ENCODE data around the gene PTPRN2. TPM values are rescaled to one million over a fixed set of nuclear protein-coding genes. Genes with fewer than 3 reads are reported as not detected.

Gene PTPRN2
- total RNA-seq, 1 experiment from 2014 or later: not detected

DNA sequence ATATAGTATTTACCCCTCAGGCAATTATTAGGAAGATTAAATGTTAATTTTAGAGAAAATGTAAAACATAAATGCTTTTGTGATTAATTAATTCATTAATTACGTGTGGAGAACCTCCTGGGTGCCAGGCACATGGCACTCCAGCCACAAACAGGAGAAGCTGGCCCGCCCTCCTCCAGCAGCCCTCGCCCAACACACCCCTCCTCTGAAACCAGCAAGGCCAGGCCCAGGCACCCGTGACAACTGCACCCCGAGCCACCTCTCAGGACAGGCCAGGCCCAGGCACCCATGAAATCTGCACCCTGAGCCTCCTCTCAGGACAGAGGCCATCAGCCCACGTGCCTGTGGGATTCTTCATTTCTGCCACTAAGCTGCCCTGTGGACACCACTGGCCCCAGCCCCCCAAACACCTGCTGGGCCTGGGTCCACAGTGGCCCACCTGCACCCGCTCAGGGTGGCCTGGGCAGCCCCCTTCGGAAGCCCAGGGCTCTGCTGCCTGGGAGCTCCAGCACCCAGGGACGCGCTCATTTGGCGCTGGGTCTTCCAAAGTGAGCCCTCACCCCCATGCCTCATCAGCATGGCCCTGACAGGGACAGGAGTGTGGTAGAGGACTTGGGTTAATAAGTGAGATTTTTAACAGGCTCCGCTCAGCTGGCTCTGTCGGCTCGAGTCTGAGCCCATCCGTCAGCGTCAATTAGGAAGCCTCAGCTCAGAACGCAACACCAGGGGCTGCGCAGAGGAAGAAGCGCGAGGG, 768.7 kb downstream of the PTPRN2 start:
- intact Hi-C loops (cut with micrococcal nuclease; ENCODE audit: unreplicated experiment): no loop called here
- 0 out of 2 replicates have a peak, but pooled peaks cover 4% of the 10 kb centered on the region for H3F3A ChIP-seq (ENCODE audit: insufficient read depth, low read depth)
- H3K27ac ChIP-seq: no peak overlapping the region
- H3K9me2 ChIP-seq (ENCODE audit: insufficient read depth): no peaks in the 10 kb centered on the region
- no peak overlapping the region for H3K4me2 ChIP-seq
- no peak for DNase-seq
- no peaks in the 10 kb centered on the region; the same call in 1 of the 2 replicates for H4K20me1 ChIP-seq (ENCODE audit: insufficient read depth)
- no peak for TF ChIP-seq EZH2 (IDR thresholded peaks at IDR 0.05; ENCODE audit: low read depth)
- TF ChIP-seq, protein P1, sequence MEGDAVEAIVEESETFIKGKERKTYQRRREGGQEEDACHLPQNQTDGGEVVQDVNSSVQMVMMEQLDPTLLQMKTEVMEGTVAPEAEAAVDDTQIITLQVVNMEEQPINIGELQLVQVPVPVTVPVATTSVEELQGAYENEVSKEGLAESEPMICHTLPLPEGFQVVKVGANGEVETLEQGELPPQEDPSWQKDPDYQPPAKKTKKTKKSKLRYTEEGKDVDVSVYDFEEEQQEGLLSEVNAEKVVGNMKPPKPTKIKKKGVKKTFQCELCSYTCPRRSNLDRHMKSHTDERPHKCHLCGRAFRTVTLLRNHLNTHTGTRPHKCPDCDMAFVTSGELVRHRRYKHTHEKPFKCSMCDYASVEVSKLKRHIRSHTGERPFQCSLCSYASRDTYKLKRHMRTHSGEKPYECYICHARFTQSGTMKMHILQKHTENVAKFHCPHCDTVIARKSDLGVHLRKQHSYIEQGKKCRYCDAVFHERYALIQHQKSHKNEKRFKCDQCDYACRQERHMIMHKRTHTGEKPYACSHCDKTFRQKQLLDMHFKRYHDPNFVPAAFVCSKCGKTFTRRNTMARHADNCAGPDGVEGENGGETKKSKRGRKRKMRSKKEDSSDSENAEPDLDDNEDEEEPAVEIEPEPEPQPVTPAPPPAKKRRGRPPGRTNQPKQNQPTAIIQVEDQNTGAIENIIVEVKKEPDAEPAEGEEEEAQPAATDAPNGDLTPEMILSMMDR (conservative IDR thresholded peaks at IDR 0.05): no peak
- no peaks in the 10 kb centered on the region for H3K36me3 ChIP-seq (ENCODE audit: low read depth)
- BruUV-seq (replicated peaks): no TSS peak
- H2AFZ ChIP-seq: no peak overlapping the region
- CTCF ChIA-PET: no interaction called here
- peaks cover 50% of the 10 kb centered on the region for H3K27me3 ChIP-seq (ENCODE audit: insufficient read depth, low read depth)
- POLR2A ChIA-PET (ENCODE audit: unreplicated experiment): no interaction called here
- H3K4me1 ChIP-seq (replicated peaks; ENCODE audit: insufficient read depth): no peaks in the 10 kb centered on the region
- H3K4me3 ChIP-seq: no peak overlapping the region
- H3K79me2 ChIP-seq (ENCODE audit: low read depth): no peaks in the 10 kb centered on the region
- H3K9me3 ChIP-seq (ENCODE audit: insufficient read depth, low read depth): no peaks in the 10 kb centered on the region

DNA sequence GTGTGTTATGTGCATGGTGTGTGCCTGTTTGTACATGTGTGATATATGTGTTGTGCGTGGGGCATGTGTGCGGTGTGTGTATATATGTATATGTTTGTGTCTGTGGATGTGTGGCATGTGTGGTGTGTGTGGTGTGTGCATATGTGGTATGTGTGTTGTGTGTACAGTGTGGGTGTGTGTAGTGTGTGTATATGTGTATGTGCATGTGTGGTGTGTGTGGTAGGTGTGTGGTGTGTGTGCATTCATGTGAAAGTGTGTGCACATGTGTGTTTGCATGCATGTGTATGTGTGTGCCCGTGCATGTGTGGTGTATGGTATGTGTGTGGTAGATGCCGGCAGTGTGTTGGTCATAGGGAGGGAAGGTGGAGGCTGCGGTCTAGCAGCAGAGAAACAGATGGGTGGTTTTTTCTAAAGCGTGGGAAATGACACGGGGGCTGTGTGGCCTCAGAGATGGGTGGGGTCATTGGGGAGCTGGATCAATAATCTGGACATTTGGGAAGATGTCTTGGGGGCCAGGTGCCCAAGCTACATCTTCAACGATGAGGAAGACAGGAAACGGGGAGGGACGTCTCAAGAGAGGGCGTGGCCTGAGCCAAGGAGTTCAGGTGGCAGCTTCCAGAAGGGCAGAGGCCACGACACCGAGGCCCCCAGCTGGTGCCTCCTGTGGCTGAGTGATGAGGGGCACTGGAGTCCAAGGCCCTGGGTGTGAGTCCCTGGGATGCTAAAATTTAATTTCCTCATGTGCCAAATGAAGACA, 769.5 kb downstream of the PTPRN2 start:
- Histone ChIP-seq H4K20me1 (ENCODE audit: insufficient read depth) (no peaks in the 10 kb centered on the region; the same call in 1 of the 2 replicates), H3K9me2 (ENCODE audit: insufficient read depth) (no peaks in the 10 kb centered on the region), H3K36me3 (ENCODE audit: low read depth) (no peaks in the 10 kb centered on the region), H3K4me3 (no peak overlapping the region), H3K4me1 (replicated peaks; ENCODE audit: insufficient read depth) (no peaks in the 10 kb centered on the region), H3K9me3 (ENCODE audit: insufficient read depth, low read depth) (no peaks in the 10 kb centered on the region), H3K4me2 (no peak overlapping the region), H3F3A (ENCODE audit: insufficient read depth, low read depth) (0 out of 2 replicates have a peak, but pooled peaks cover 4% of the 10 kb centered on the region), H3K27me3 (ENCODE audit: insufficient read depth, low read depth) (peaks cover 52% of the 10 kb centered on the region), H2AFZ (no peak overlapping the region), H3K79me2 (ENCODE audit: low read depth) (no peaks in the 10 kb centered on the region), H3K27ac (no peak overlapping the region)
- ChIA-PET CTCF (no interaction called here), POLR2A (ENCODE audit: unreplicated experiment) (no interaction called here)
- TF ChIP-seq EZH2 (IDR thresholded peaks at IDR 0.05; ENCODE audit: low read depth): no peak
- TF ChIP-seq, protein P1 (conservative IDR thresholded peaks at IDR 0.05): no peak
- BruUV-seq (replicated peaks): no TSS peak
- DNase-seq: no peak
- intact Hi-C loops (cut with micrococcal nuclease; ENCODE audit: unreplicated experiment): no loop called here

DNA sequence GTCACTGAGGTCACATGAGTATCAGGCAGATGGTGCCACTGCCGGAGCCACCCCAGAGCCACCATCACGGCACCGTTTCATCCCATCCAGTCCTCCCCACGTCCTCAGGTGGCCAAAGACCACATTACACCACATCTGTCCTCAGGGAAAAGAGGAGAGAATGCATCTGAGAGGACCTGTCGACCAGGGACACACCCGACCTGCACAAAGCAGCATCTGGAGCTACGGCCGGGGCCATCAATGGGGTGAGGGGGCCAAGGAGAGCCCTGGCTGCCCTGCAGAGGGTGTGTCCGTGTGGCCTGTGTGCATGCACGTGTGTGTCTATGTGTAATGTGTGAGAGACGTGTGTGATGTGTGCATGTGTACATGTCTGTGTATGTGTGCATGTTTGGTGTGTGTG, 770.2 kb downstream of the PTPRN2 start:
- TF ChIP-seq, protein P1 (conservative IDR thresholded peaks at IDR 0.05): no peak
- no peak for TF ChIP-seq EZH2 (IDR thresholded peaks at IDR 0.05; ENCODE audit: low read depth)
- no peak overlapping the region for H3K27ac ChIP-seq
- H3K4me1 ChIP-seq (replicated peaks; ENCODE audit: insufficient read depth): no peaks in the 10 kb centered on the region
- CTCF ChIA-PET: no interaction called here
- no peaks in the 10 kb centered on the region for H3K9me2 ChIP-seq (ENCODE audit: insufficient read depth)
- no peak for DNase-seq
- H2AFZ ChIP-seq: no peak overlapping the region
- H3K27me3 ChIP-seq (ENCODE audit: insufficient read depth, low read depth): peaks cover 59% of the 10 kb centered on the region
- POLR2A ChIA-PET (ENCODE audit: unreplicated experiment): no interaction called here
- no TSS peak for BruUV-seq (replicated peaks)
- H4K20me1 ChIP-seq (ENCODE audit: insufficient read depth): no peaks in the 10 kb centered on the region; the same call in 1 of the 2 replicates
- H3K36me3 ChIP-seq (ENCODE audit: low read depth): no peaks in the 10 kb centered on the region
- H3K9me3 ChIP-seq (ENCODE audit: insufficient read depth, low read depth): no peaks in the 10 kb centered on the region
- intact Hi-C loops (cut with micrococcal nuclease; ENCODE audit: unreplicated experiment): no loop called here
- no peak overlapping the region for H3K4me3 ChIP-seq
- H3K4me2 ChIP-seq: no peak overlapping the region
- 0 out of 2 replicates have a peak, but pooled peaks cover 4% of the 10 kb centered on the region for H3F3A ChIP-seq (ENCODE audit: insufficient read depth, low read depth)
- H3K79me2 ChIP-seq (ENCODE audit: low read depth): no peaks in the 10 kb centered on the region

Measured in PC-9 (cell line).